EH (cell line): ENCODE data around the gene MAP3K12.
"Not testable (repeated sequence)": the region's sequence is repeated elsewhere in the genome, so short reads cannot be mapped to it uniquely, and the experiment has no call there.

Source experiments
- DNase-seq: peaks from one replicate; pipeline ENCODE4 v3.0.0-alpha.2; 2015; ENCODE audit warnings: low read depth

Gene MAP3K12

GRCh38 chr12:53499266-53500141 lies at the start of gene MAP3K12:
Gene MAP3K12 (minus strand): TSS chr12:53499458. CDS start chr12:53487391, 12,067 bp downstream.
- peak; percentile 76 for DNase-seq

GRCh38 chr12:53548354-53548753 lies 49.1 kb upstream of the MAP3K12 start:
- not testable (repeated sequence) for DNase-seq

DNA sequence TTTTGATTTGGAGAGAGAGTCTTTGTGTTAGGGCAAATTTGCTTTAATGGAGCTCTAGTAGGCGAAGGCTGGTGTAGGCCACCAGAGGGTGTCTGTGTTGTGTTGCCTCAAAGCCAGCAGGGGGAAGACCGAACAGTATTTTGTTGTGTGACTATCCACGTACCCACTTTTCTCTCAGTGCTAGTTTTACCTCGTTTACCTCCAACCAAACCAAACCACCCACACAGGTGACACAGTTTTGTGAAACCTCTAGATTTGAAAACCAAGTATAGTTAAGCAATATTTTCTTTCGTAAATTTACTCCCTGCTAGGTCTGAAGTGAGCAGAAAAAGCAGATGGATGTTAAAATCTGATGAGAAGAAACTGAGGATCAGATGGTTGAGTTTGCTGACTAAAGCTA lies 44.3 kb upstream of the MAP3K12 start:
- peak; percentile 78 for DNase-seq

DNA sequence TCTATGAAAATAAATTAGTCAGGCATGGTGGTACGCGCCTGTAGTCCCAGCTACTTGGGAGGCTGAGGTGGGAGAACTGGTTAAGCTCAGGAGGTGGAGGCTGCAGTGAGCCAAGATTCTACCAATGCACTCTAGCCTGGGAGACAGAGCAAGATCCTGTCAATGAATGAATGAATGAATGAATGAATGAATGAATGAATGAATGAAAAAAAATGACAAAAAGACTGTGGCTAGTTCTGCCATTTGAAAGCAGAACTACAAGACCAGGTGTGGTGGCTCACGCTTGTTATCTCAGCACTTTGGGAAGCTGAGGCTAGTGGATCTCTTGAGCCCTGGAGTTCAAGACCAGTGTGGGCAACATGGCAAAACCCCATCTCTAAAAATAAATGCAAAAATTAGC lies 40.3 kb upstream of the MAP3K12 start:
- DNase-seq, result no peak

- DNase-seq, result peak; percentile 54
Observed at GRCh38 chr12:53538209-53538689, 39.0 kb upstream of the MAP3K12 start.

DNA sequence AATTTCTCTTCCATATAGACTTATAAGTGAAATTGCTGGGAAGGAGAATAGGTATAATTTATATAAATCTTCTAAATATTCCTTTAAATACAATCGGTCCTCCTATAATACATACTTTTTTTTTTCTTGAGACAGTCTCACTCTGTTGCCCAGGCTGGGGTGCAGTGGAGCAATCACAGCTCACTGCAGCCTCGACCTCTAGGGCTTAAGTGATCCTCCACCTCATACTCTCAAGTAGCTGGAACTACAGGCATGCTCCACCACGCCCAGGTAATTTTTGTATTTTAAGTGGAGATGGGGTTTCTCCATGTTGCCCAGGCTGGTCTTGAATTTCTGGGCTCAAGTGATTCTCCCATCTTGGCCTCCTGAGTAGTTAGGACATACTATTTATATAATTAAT lies 37.7 kb upstream of the MAP3K12 start:
- DNase-seq, result no peak

- no peak for DNase-seq
Observed at GRCh38 chr12:53533471-53533870, 34.2 kb upstream of the MAP3K12 start.

GRCh38 chr12:53532524-53533445 lies 33.5 kb upstream of the MAP3K12 start:
- DNase-seq, result no peak

DNA sequence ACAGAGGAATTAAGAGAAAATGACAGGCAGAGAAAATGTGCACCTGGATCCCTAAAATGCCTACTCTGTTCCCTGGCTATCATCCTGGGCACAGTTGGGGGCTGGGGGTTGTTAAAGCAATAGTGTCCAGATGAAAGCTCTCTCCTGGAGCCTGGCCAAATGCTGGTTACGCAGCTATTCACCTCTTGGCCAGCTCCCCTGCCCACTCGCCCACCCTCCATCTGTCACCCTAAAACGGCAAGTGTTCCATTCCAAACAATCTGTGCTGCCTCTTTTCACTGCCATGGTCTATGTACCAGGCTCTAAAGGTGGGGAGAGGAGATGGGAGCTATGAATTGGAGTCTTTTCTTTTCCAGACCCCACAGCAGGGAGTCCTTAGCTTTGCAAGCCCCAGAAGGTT lies 32.8 kb upstream of the MAP3K12 start:
- DNase-seq, result no peak

DNA sequence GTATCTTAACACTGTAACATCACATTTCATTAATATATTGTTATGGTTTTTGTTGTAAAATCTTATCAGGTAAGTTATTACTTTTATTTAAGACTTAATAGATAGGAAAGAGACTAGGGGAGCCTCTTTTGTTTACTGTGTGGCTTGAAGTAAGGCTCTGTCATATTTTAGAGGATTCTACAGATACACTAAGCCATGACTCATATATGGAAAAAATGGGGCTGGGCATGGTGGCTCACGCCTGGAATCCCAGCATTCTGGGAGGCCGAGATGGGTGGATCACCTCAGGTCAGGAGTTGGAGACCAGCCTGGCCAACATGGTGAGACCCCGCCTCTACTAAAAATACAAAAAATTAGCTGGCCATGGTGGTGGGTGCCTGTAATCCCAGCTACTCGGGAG lies 31.7 kb upstream of the MAP3K12 start:
- DNase-seq, result peak; percentile 74

- no peak for DNase-seq
Observed at GRCh38 chr12:53530061-53530460, 30.8 kb upstream of the MAP3K12 start.

DNA sequence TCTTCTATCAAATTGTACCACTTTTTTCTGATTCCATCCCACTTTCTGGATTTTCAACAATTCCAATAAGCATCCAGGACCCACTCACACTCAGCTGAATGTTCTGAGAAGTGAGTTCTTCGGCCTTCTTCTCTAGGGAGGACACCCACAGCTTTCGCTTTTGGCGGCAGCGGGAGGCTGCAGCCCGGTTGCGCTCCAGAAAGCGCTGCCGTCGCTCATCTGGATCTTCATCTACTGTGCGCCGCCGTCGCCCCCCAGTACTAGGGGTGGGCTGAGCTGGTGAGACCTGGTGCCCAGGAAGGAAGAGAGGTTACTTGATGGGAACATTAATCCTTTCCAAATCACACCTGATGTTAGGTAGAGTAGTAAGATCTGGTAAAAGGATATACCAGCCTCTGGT lies 25.2 kb upstream of the MAP3K12 start:
- DNase-seq, result no peak

- DNase-seq, result peak; percentile 14
Observed at GRCh38 chr12:53523131-53523530, 23.9 kb upstream of the MAP3K12 start.

- peak; percentile 33 for DNase-seq
Observed at GRCh38 chr12:53518381-53518780, 19.1 kb upstream of the MAP3K12 start.

GRCh38 chr12:53516758-53517455 lies 17.6 kb upstream of the MAP3K12 start:
- DNase-seq, result no peak

- no peak for DNase-seq
Observed at GRCh38 chr12:53515291-53515680, 16.0 kb upstream of the MAP3K12 start.

- DNase-seq, result no peak
Observed at GRCh38 chr12:53514628-53515290, 15.5 kb upstream of the MAP3K12 start.

- no peak for DNase-seq
Observed at GRCh38 chr12:53513712-53514410, 14.6 kb upstream of the MAP3K12 start.

- DNase-seq, result no peak
Observed at GRCh38 chr12:53510181-53510812, 11.0 kb upstream of the MAP3K12 start.

- DNase-seq, result peak; percentile 82
Observed at GRCh38 chr12:53508534-53509170, 9.4 kb upstream of the MAP3K12 start.
